Subcutaneous adipose tissue (tissue), 4 donors: ENCODE data around the gene SIAH3. TPM values are rescaled to one million over a fixed set of nuclear protein-coding genes. Genes with fewer than 3 reads are reported as not detected.

Experiments used
- CTCF ChIP-seq: fragments of 450-650 bp; IDR thresholded peaks from one replicate; pipeline ENCODE4 v1.5.1; 2016; ENCODE audit warnings: low read depth, mild to moderate bottlenecking, control low read depth, antibody characterized with exemption, moderate library complexity
- total RNA-seq, 4 donors: library from RNA; depleted of rRNA; stranded (reverse); fragments of >200 nt; gene quantifications; one replicate each; pipeline ENCODE4 v1.1.0, GENCODE V29; 2016

SIAH3 gene
- total RNA-seq, 4 donors from 2014 or later: not detected

- no peak for TF ChIP-seq CTCF
Measured at GRCh38 chr13:45787346-45787745, 64.2 kb downstream of the SIAH3 start.

GRCh38 chr13:45786293-45786920 lies 65.1 kb downstream of the SIAH3 start:
- TF ChIP-seq CTCF: no peak

- no peak for TF ChIP-seq CTCF
Measured at GRCh38 chr13:45784755-45785675, 66.5 kb downstream of the SIAH3 start.

GRCh38 chr13:45783346-45784043 lies 68.1 kb downstream of the SIAH3 start:
- TF ChIP-seq CTCF: no peak

- no peak for TF ChIP-seq CTCF
Measured at GRCh38 chr13:45782327-45783045, 69.1 kb downstream of the SIAH3 start.

GRCh38 chr13:45781553-45782326 lies 69.8 kb downstream of the SIAH3 start:
- no peak for TF ChIP-seq CTCF
